GM11168 (cell line): ENCODE data around the gene GPAM.
"Not testable (repeated sequence)": the region's sequence is repeated elsewhere in the genome, so short reads cannot be mapped to it uniquely, and the experiment has no call there.

ENCODE experiments used
- in situ Hi-C: fragments of 300-500 bp; cut with MboI; formaldehyde crosslinking; loops from one replicate; pipeline ENCODE4 v1.12.0; 2022; ENCODE audit warnings: low sequenced_read_pairs; ENCODE audit not compliant: unreplicated experiment

GPAM gene

DNA sequence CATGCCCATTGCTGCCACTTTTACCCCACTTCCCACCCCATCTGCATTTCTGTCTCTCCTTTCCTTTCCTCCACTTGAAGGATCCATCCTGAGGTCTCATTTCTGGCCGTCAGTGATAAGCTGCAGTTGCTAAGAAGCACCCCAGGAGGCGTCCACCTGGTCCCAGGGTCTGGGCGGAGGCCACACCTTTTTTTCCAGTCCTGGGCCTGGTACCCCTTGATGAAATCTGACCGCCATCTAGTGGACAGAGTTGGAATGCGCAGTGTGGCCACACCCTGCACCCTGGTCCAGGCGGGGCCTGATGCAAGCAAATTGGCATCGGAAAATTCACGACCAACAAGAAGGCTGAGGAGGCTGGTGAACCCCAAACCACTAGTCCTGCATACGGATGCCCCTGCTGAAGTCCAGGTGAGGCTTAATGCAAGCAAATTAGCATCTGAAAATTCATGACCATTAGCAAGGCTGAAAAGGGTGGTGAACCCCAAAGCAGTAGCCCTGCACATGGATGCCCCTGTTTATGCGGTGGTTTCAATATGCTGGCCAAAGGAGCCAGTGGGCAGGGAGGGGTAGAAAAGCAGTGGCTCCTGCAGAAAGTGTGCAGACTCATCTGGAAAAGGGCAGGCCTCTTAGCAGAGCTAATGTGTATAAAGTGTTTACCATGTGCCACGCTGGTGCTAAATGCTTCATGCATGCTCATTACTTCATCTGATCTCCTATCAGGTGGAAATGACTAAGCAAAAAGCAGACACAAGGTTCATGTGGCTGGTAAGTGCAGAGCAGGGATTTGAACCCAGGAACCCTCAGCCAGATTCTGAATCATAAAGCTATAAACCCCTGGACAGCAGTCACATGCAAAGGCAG is 43.2 kb downstream of the GPAM start:
- in situ Hi-C loops: no loop called here

DNA sequence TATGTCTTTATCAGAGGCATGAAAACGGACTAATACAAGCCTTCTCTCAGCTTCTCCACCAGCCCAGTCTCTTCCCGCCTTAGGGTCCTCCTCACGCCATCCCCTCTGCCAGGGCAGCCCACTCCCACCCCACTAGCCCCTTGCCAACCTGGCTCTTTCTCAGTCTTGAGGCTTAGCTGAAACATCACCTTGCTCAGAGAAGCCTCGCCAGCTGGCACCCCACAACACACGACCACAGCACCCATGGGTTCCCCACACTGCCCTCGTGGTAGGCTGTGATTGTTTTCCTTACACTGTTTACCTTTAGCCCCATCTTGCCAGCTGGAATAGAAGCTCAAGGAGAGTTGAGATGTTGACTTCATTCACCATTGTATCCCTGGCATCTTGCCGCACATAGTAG is 44.4 kb downstream of the GPAM start:
- in situ Hi-C loops: no loop called here

DNA sequence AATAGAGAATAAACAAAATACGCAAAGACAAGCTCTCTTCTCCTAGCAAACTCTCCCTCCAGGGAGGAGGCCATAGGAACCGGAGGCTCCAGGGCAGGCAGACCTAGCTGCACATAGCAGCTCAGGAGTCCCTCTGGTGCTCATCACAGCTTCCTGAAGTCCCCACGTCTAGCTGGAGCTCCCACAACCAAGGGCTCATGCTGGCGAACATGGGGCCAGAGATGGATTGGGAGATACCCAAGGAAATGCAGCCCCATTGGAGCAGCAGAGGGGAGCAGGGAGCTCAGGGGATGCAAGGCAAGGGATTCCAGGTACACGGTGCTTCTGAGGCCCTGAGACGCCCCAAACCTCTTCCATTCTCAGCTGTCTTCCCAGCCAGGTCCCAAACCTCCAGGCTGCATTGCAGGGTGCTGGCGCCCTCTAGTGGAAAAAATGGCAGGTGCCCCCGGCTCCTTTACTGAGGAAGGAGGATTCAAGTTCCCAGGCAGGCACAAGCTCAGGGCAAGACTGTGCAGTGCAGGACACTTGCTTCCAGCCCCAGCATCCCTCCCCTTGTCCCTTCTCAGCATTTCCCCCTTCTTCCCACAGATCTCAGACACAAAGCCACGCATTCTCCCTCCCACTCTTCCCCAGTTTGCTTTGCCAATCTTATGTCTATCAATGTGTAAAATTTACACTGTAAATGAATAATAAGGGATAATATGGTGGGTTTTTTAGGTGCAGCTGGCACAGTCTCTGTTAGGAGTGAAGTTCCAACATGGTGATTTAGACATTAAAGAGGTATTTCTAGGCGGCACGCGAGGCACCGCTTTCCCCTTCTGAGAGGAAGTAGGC is 46.2 kb downstream of the GPAM start:
- in situ Hi-C loops: no loop called here

DNA sequence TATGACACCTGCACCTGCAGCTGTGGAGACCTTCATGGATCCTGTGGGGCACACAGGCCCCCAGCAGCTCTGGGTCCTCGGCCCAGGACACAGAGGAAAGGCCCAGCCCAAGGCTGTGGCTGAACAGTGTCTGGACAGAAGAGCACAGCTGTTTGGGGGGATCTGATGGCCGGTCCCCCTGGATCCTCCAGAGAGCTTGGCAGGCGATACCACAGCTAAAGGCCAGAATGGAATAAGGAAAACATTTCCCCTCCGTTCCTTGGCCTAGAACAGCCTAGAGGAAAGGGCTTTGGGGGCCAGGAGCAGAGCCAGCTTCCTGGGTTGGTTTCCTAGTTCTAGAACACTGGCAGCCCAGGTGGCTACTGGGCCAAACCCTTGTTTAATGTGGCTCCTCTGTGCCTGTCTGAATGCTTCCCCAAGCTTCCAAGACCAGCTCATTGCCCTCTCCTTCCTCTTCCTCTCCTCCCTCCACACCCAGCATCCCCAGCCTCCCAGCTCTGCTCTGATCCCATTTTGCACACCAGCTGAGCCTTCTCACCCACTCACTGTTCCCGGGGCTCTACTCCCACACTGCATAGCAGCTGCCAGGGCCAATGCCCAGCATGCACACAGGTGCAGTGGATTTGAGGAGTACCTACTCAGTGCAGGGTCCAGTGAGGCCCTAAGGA is 46.9 kb downstream of the GPAM start:
- in situ Hi-C loops: no loop called here

DNA sequence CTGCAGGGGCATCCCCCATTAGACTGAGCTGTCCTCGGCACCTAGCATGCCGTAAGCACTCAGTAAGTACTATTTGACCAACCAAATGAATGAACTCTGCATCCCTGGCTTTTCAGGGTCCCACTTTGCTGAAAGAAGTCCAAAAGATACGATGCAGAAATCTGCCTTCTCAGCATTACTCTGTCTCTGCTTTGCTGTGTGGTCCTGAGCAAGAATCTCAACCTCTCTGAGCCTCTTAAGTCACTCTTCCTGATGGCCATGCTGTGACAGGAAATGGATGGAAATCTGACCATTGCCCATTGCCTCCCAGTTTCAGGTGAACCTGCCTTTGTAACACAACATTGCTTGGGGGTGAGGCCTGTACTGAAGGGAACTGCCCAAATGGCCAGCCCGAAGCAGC is 48.0 kb downstream of the GPAM start:
- in situ Hi-C loops: no loop called here

DNA sequence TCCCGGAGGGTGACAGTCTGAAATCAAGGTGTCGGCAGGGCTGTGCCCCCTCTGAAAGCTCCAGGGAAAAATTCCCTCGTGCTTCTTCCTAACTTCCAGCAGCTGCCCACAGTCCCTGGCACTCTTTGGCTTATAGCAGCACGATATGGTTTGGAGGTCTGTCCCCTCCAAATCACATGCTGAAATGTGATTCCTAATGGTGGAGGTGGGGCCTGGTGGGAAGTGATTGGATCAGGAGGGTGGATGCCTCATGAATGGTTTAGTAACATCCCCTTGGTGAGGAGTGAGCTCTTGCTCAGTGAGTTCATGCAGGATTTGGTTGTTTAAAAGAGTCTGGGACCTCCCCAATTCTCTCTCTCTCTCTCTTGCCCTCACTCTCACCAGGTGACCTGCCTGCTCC is 51.1 kb downstream of the GPAM start:
- in situ Hi-C loops: no loop called here

DNA sequence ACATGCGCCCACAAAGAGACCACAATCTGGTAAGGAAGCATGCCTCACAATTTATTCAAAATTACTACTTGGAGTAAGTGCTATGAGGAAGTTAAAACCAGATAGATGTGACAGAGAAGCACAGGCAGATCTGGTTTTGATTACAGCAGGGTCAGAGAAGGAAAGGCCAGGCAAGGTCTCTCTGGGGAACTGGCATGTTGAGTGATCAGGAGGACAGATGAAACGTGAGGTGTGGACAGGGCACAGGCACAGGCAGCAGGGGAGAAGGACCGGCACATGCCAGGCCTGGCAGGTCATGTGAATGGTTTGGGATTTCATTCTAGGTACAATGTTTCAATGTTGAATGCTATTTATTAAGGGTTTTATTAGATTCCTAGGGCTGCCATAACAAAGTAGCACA is 51.6 kb downstream of the GPAM start:
- in situ Hi-C loops: no loop called here

DNA sequence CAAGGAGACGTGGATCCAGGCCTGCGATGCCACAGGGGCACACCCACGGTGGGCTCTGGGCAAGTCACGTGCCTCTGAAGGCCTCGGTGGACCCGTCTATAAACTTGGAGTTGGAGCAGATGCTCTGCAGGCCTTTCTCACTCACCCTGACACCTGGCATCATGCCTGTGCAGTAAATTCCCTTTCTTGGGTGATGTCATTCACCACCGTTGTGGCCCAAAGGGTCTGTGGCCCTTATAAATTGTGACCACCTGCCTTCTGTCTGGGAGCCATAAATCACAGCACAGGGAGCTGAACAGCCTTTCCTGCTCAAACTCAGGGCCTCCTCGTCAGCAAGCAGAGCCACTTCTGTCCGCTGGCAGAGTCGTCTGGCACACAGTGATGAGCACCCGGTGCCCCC is 52.2 kb downstream of the GPAM start:
- in situ Hi-C loops: no loop called here

DNA sequence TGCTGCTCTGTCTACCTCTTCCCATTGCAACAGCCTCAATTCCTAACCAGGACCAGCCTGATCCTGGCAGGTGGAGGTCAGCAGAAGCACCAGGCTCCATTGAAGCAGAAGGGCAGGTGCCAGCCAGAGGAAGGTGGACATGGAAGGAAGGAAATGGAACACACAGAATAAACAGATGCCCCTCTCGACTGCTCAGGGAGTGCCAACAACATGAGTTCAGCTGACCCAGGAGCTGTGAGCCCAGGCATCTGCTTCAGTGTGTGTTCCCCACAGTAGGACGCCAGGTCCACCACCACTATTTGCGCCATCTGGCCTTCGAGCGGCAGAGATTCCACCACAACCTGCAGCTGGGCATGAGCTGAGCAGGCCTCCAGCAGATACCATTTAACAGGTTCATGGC is 56.7 kb downstream of the GPAM start:
- in situ Hi-C loops: no loop called here

DNA sequence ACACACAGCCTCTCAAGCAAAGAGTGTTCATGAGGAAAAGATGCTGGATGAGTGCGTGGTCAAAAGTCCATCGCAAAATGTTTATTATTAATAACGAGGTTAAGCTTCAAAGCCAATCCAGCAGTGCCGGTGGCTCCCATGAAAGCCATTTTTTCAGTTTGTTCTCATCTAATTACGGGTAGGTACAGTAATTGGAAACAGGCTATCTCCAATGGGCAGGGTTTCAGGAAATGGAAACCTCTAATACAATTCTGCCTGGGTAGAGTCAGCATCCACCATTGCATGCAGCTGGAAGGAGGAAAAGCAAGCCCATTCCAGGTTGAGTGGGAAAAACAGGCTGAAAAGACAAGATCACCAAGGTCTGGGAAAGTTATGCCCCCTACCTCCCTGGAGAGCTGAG is 57.4 kb downstream of the GPAM start:
- in situ Hi-C loops: no loop called here

DNA sequence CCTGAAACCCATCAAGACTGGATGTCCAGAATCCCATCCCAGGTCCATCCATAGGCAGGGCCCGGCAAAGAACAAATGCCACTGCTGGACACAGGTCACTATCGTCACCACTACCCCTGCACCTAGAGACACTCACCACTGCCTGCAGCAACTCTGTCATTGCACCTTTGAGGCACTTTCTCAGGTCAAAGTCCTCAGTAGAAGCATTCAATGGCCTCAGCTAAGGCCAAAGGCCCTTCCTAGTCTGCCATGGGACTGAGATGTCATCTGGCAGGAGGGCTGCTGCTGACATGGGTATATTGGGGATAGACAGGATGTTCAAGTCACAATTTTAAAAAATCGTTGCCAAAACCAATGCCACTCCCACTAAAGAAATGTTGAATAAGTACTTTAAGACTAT is 58.7 kb downstream of the GPAM start:
- in situ Hi-C loops: no loop called here

DNA sequence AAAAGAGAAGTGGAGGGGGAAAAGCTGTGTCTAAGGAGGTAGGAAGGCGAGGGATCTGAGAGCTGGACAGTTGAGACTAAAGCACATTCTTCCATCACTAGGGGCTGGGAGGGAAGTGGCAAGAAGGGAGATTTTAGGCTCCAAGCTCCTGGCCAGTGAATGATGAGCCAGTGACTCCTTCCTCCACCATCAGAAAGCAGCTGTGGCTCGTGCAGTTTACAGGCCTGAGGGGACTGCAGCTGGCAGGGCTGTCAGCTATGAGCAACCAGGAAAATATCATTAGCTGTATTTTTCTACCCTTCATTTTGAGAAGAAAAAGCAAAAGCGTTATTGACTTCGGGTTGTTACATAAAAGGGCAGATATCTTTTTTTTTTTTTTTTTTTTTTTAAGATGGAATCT is 60.7 kb downstream of the GPAM start:
- in situ Hi-C loops: no loop called here

DNA sequence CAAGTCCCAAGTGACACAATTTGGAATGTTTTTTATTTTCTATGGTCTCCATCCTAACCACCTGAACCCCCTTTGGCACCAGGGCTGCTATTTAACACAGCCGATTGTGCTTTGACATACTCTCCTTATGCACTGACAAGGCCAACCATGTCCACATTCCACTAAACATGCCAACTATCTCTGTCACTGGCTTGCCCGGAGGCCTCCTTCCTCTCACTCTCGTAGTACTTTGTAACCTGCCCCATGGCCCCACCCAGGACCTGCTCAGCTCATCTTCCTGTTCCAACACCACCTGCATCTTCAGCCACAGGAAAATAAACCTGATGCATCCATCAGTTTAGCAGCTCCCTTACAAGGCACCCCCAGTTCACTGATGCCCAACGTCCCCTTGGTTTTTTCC is 63.1 kb downstream of the GPAM start:
- in situ Hi-C loops: no loop called here

DNA sequence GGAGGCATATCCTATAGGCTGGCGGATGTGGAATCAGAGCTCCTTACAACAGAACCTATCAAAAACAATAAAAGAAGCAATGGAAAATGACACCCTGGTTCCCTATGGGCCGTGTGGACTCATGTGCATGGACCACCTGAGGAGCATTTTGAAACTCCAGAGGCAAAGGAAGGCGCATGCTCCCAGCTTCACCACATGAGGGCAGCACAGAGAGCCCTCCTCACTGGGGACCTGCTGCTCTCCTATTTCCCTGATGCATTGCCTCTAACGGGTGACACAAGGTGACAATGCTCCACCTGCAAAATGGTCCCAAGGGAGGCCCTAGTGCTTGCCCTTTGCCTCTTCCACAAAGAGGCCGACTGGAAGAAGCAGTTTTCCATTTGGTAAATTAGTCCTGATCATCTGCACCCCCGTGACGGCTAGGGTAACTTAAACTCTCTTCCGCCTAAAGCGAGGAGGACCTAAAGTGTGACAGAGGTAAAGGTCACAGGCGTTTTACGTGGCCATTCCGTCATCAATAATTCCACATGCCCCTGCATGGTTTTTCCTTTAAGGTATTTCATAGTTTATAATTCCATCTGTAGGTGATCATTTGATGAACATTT is 67.7 kb downstream of the GPAM start:
- in situ Hi-C loops: no loop called here

DNA sequence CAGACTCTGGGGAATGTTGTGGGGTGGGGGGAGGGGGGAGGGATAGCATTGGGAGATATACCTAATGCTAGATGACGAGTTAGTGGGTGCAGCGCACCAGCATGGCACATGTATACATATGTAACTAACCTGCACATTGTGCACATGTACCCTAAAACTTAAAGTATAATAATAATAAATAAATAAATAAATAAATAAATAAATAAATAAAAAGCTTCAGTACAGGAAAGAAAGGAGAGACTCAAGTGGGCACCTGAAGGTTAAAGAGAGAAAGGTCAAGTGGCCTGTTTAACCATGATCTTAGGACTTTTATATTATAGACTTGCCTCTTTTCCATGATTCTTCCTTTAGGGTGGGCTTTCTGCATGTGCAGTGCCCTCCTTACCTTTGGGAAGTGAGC is 73.8 kb downstream of the GPAM start:
- in situ Hi-C loops: not testable (repeated sequence)
